Kidney (tissue), 14 donors: ENCODE measurements around the gene SCN10A. TPM values are rescaled to one million over a fixed set of nuclear protein-coding genes. Genes with fewer than 3 reads are reported as not detected.

Experiments
- DNase-seq, 5 donors: peaks; one replicate each; pipeline ENCODE4 v3.0.0-alpha.2; 2013 to 2020
- FAIRE-seq: peaks from 2 replicates; lab custom pipeline; 2012; peaks lifted over from hg19 to GRCh38; lab: Jason Lieb, UNC
- H3K27ac ChIP-seq, 2 donors: one replicate each; pipeline ENCODE4 v1.7.0; 2013; ENCODE audit warnings: low read depth in 2 of 2, low read length in 2 of 2, inconsistent platforms in 1 of 2
- H3K27me3 ChIP-seq: one replicate; pipeline ENCODE4 v1.7.1; 2013; ENCODE audit warnings: low read length, inconsistent platforms; ENCODE audit not compliant: control insufficient read depth, insufficient read depth
- H3K36me3 ChIP-seq, 3 donors: one replicate each; pipeline versions ENCODE4 v1.7.0 to v1.7.1; 2013; ENCODE audit warnings: low read length in 3 of 3, control low read depth in 1 of 3, inconsistent platforms in 1 of 3; ENCODE audit not compliant: insufficient read depth in 3 of 3, control insufficient read depth in 2 of 3
- H3K4me1 ChIP-seq, 3 donors: one replicate each; pipeline versions ENCODE4 v1.7.0 to v1.7.1; 2013; ENCODE audit warnings: low read length in 3 of 3, inconsistent platforms in 1 of 3, low read depth in 1 of 3; ENCODE audit not compliant: control insufficient read depth in 2 of 3, insufficient read depth in 2 of 3
- H3K4me3 ChIP-seq, 3 donors: one replicate each; pipeline versions ENCODE4 v1.7.0 to v1.8.1; 2013; ENCODE audit warnings: low read length in 3 of 3, control low read depth in 1 of 3, inconsistent platforms in 1 of 3
- H3K9ac ChIP-seq, 3 donors: one replicate each; pipeline versions ENCODE4 v1.7.0 to v1.7.1; 2013; ENCODE audit warnings: low read length in 3 of 3, control low read depth in 1 of 3, inconsistent platforms in 1 of 3
- H3K9me3 ChIP-seq, 3 donors: one replicate each; pipeline versions ENCODE4 v1.7.0 to v1.7.1; 2013; ENCODE audit warnings: low read length in 3 of 3, control low read depth in 1 of 3, inconsistent platforms in 1 of 3; ENCODE audit not compliant: control insufficient read depth in 2 of 3, insufficient read depth in 1 of 3
- intact Hi-C: fragments of 100-400 bp; cut with DNase I; formaldehyde crosslinking; loops from one replicate; pipeline ENCODE4 v1.11.1; 2022
- polyA plus RNA-seq: library from polyadenylated mRNA; stranded (reverse); fragments of 350-450 nt; fragmentation: Illumina TruSeq; extraction: RNeasy Lipid Tissue Mini Kit (QIAGEN cat#74804); gene quantifications from one replicate; pipeline ENCODE4 v1.2.3, GENCODE V29; 2014; ENCODE audit warnings: low read depth, low replicate concordance; ENCODE audit not compliant: insufficient read depth
- total RNA-seq: library from RNA; stranded (reverse); fragmentation: NEBNext Ultra II Directional; extraction: Animal tissue kit (Norgen Biotek cat#: 25700); gene quantifications from one replicate; pipeline ENCODE4 v1.2.1, GENCODE V29; 2021
- TF ChIP-seq, protein P1 (sequence below): IDR thresholded peaks from 3 replicates; pipeline ENCODE4 v1.5.1; 2012; ENCODE audit warnings: mild to moderate bottlenecking, moderate library complexity, borderline replicate concordance; ENCODE audit not compliant: insufficient read depth; ENCODE audit errors: extremely low read depth
- donor health status: control.
- donor health status: control.
- donor health status: control.
- donor health status: control.
- donor health status: control.
- donor health status: DM: yes; HTN: yes; CAD: no.
- donor health status: Normal renal cell carcinoma (clear cell type).

The SCN10A gene
- total and polyA plus RNA-seq, 2 donors from 2014 or later: not detected

GRCh38 chr3:38758557-38758956 lies 57.5 kb downstream of the SCN10A start:
- no peaks in the 10 kb centered on the region for H3K36me3 ChIP-seq
- no peak for FAIRE-seq
- intact Hi-C loops: no loop called here
- TF ChIP-seq, protein P1, sequence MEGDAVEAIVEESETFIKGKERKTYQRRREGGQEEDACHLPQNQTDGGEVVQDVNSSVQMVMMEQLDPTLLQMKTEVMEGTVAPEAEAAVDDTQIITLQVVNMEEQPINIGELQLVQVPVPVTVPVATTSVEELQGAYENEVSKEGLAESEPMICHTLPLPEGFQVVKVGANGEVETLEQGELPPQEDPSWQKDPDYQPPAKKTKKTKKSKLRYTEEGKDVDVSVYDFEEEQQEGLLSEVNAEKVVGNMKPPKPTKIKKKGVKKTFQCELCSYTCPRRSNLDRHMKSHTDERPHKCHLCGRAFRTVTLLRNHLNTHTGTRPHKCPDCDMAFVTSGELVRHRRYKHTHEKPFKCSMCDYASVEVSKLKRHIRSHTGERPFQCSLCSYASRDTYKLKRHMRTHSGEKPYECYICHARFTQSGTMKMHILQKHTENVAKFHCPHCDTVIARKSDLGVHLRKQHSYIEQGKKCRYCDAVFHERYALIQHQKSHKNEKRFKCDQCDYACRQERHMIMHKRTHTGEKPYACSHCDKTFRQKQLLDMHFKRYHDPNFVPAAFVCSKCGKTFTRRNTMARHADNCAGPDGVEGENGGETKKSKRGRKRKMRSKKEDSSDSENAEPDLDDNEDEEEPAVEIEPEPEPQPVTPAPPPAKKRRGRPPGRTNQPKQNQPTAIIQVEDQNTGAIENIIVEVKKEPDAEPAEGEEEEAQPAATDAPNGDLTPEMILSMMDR: no peak
- no peaks in the 10 kb centered on the region for H3K4me1 ChIP-seq
- no peak overlapping the region for H3K9ac ChIP-seq
- no peak overlapping the region for H3K27ac ChIP-seq
- peak in 1 of 5 donors; percentile 54 for DNase-seq
- H3K9me3 ChIP-seq: no peaks in the 10 kb centered on the region
- H3K4me3 ChIP-seq: no peak overlapping the region
- no peaks in the 10 kb centered on the region for H3K27me3 ChIP-seq

GRCh38 chr3:38757721-38758120 lies 58.3 kb downstream of the SCN10A start:
- no peak overlapping the region for H3K27ac ChIP-seq
- TF ChIP-seq, protein P1: no peak
- no peak for DNase-seq
- no peak overlapping the region for H3K9ac ChIP-seq
- H3K4me1 ChIP-seq: no peaks in the 10 kb centered on the region
- no peaks in the 10 kb centered on the region for H3K9me3 ChIP-seq
- H3K36me3 ChIP-seq: no peaks in the 10 kb centered on the region
- no peaks in the 10 kb centered on the region for H3K27me3 ChIP-seq
- intact Hi-C loops: no loop called here
- no peak for FAIRE-seq
- H3K4me3 ChIP-seq: no peak overlapping the region

DNA sequence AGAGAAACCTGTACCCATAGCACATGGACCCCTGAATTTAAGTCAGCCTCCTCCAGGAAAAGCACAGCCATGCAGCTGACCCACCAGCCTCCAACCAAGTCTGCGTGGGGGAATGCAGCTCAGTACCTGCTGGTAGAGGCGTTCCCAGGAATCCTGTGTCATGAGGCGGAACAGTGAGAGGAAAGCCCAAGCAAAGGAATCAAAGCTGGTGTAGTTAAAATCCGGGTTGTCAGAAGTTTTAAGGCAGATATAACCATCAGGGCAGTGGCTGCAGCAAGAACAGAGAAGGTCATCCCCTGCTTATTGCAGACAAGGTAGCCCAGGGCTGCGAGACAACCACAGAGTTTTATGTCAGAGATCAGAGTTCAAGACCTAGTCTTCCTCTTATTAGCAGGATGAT lies 59.1 kb downstream of the SCN10A start:
- no peak for DNase-seq
- Histone ChIP-seq H3K4me1 (no peaks in the 10 kb centered on the region), H3K27ac (no peak overlapping the region), H3K9me3 (no peaks in the 10 kb centered on the region), H3K4me3 (no peak overlapping the region), H3K9ac (no peak overlapping the region), H3K27me3 (no peaks in the 10 kb centered on the region), H3K36me3 (no peaks in the 10 kb centered on the region)
- FAIRE-seq: no peak
- TF ChIP-seq, protein P1: no peak
- intact Hi-C loops: no loop called here

- Histone ChIP-seq H3K4me1 (no peaks in the 10 kb centered on the region), H3K4me3 (no peak overlapping the region), H3K9ac (no peak overlapping the region), H3K27me3 (no peaks in the 10 kb centered on the region), H3K9me3 (no peaks in the 10 kb centered on the region), H3K36me3 (no peaks in the 10 kb centered on the region), H3K27ac (no peak overlapping the region)
- intact Hi-C loops: no loop called here
- TF ChIP-seq, protein P1: no peak
- DNase-seq (peak in 2 of 5 donors; percentile 1 to 15), FAIRE-seq (no peak)
Observed at GRCh38 chr3:38755130-38755529, 60.9 kb downstream of the SCN10A start.
